Activated CD8-positive, alpha-beta memory T cell treated with anti-CD3 and anti-CD28 coated beads, Interleukin-2, amount 10 ng/mL, durations not matched to agents 7 days and 5 days (primary cell): ENCODE data around the gene CRTAP. TPM values are rescaled to one million over a fixed set of nuclear protein-coding genes. Genes with fewer than 3 reads are reported as not detected.
"Not testable (repeated sequence)": the region's sequence is repeated elsewhere in the genome, so short reads cannot be mapped to it uniquely, and the experiment has no call there.

Source experiments
- ATAC-seq: fragments of 150-1000 bp; cut with Tn5 transposase; one replicate; pipeline ENCODE4 v1.10.0; 2021; ENCODE audit warnings: moderate library complexity
- CTCF ChIA-PET: fragments of 350-600 bp; sonication (Branson Sonifier 250); formaldehyde crosslinking; loops from one replicate; lab custom pipeline; 2021; ENCODE audit warnings: antibody characterized with exemption; lab: Charles Lee
- DNase-seq: peaks from one replicate; pipeline ENCODE4 v3.0.0-alpha.2; 2020
- H3K27ac Mint-ChIP-seq: one replicate; pipeline ENCODE4 v1.8.0; 2021; ENCODE audit warnings: mild to moderate bottlenecking, mixed read lengths
- H3K27me3 Mint-ChIP-seq: one replicate; pipeline ENCODE4 v1.8.0; 2021; ENCODE audit warnings: mixed read lengths
- H3K36me3 Mint-ChIP-seq: one replicate; pipeline ENCODE4 v1.8.0; 2021; ENCODE audit warnings: mild to moderate bottlenecking, mixed read lengths
- H3K4me1 Mint-ChIP-seq: one replicate; pipeline ENCODE4 v1.8.0; 2021; ENCODE audit warnings: mixed read lengths
- H3K4me3 Mint-ChIP-seq: one replicate; pipeline ENCODE4 v1.8.0; 2021; ENCODE audit warnings: mild to moderate bottlenecking, moderate library complexity, mixed read lengths
- H3K9me3 Mint-ChIP-seq: one replicate; pipeline ENCODE4 v1.8.0; 2022; ENCODE audit warnings: low read depth, mixed read lengths
- total RNA-seq, 2 experiments: library from RNA; stranded (reverse); gene quantifications; one replicate each; pipeline ENCODE4 v1.2.3, GENCODE V29; 2021

The CRTAP gene
- total RNA-seq, 2 experiments from 2014 or later = 28.0 to 40.3 TPM

GRCh38 chr3:33131331-33132018, 17.7 kb downstream of the CRTAP start:
- H3K36me3 Mint-ChIP-seq = peaks cover 17% of the 10 kb centered on the region
- ATAC-seq = peak; percentile 73
- peaks cover 6% of the 10 kb centered on the region for H3K4me1 Mint-ChIP-seq
- H3K4me3 Mint-ChIP-seq = no peak overlapping the region
- no peak overlapping the region for H3K27ac Mint-ChIP-seq
- H3K9me3 Mint-ChIP-seq = no peaks in the 10 kb centered on the region
- no peaks in the 10 kb centered on the region for H3K27me3 Mint-ChIP-seq
- peak; percentile 54 for DNase-seq
- CTCF ChIA-PET = interaction anchor here (0.7 to 9.1 kb wide), 36 partner anchors 9 to 669 kb away, joined by 3 to 80 read pairs (median 4); partner anchors contain the start of genes CRTAP and PDCD6IP

- CTCF ChIA-PET = interaction anchor here (0.8 to 9.1 kb wide), 32 partner anchors 8 to 667 kb away, joined by 3 to 80 read pairs (median 5); partner anchors contain the start of genes CRTAP and PDCD6IP
- Mint-ChIP-seq H3K27ac (no peak overlapping the region), H3K27me3 (no peaks in the 10 kb centered on the region), H3K36me3 (peaks cover 18% of the 10 kb centered on the region), H3K4me3 (no peak overlapping the region), H3K4me1 (peaks cover 6% of the 10 kb centered on the region), H3K9me3 (no peaks in the 10 kb centered on the region)
- DNase-seq = no peak
- ATAC-seq = no peak
These were observed 18.2 kb downstream of the CRTAP start for GRCh38 chr3:33132019-33132360.

- ATAC-seq (peak; percentile 39), DNase-seq (no peak)
- Mint-ChIP-seq H3K27ac (peak overlapping the region; percentile 24), H3K27me3 (no peaks in the 10 kb centered on the region), H3K9me3 (no peaks in the 10 kb centered on the region), H3K4me1 (peaks cover 6% of the 10 kb centered on the region), H3K4me3 (no peak overlapping the region), H3K36me3 (peaks cover 22% of the 10 kb centered on the region)
- CTCF ChIA-PET = interaction anchor here (0.8 to 9.1 kb wide), 2 partner anchors 238 to 653 kb away, joined by 3 to 80 read pairs; no protein-coding TSS in a partner anchor
These were observed 20.3 kb downstream of the CRTAP start for GRCh38 chr3:33134026-33134625.

GRCh38 chr3:33137691-33138090, 23.9 kb downstream of the CRTAP start:
- Mint-ChIP-seq H3K36me3 (peaks cover 25% of the 10 kb centered on the region), H3K4me1 (peaks cover 6% of the 10 kb centered on the region), H3K4me3 (no peak overlapping the region), H3K27ac (no peak overlapping the region), H3K27me3 (no peaks in the 10 kb centered on the region), H3K9me3 (no peaks in the 10 kb centered on the region)
- DNase-seq = no peak
- no peak for ATAC-seq
- CTCF ChIA-PET = interaction anchor here (0.5 kb wide), 1 partner anchor 648 kb away, joined by 3 read pairs; no protein-coding TSS in a partner anchor

GRCh38 chr3:33139006-33139623, 25.3 kb downstream of the CRTAP start:
- H3K27me3 Mint-ChIP-seq, H3K27ac Mint-ChIP-seq, H3K4me3 Mint-ChIP-seq, H3K4me1 Mint-ChIP-seq, ATAC-seq, DNase-seq, CTCF ChIA-PET, H3K9me3 Mint-ChIP-seq: not testable (repeated sequence)
- H3K36me3 Mint-ChIP-seq = peaks cover 23% of the 10 kb centered on the region

- H3K27me3 Mint-ChIP-seq = no peaks in the 10 kb centered on the region
- no peak for DNase-seq
- H3K4me3 Mint-ChIP-seq = no peak overlapping the region
- no peaks in the 10 kb centered on the region for H3K4me1 Mint-ChIP-seq
- no peak overlapping the region for H3K27ac Mint-ChIP-seq
- no peak for ATAC-seq
- no peaks in the 10 kb centered on the region for H3K9me3 Mint-ChIP-seq
- H3K36me3 Mint-ChIP-seq = peaks cover 20% of the 10 kb centered on the region
- CTCF ChIA-PET = interaction anchor here (1.1 kb wide), 1 partner anchor 9 kb away, joined by 3 read pairs; no protein-coding TSS in a partner anchor
These were observed 26.2 kb downstream of the CRTAP start for GRCh38 chr3:33139996-33140395.

- CTCF ChIA-PET = interaction anchor here (0.7 to 1.5 kb wide), 3 partner anchors 9 to 646 kb away, joined by 3 to 7 read pairs (median 3); no protein-coding TSS in a partner anchor
- no peak for ATAC-seq
- peaks cover 15% of the 10 kb centered on the region for H3K36me3 Mint-ChIP-seq
These were observed 27.2 kb downstream of the CRTAP start for GRCh38 chr3:33141006-33141405.

GRCh38 chr3:33144433-33144832, 30.6 kb downstream of the CRTAP start:
- no peak overlapping the region for H3K27ac Mint-ChIP-seq

More at GRCh38 chr3:33141006-33141405, 27.2 kb downstream of the CRTAP start:
- Mint-ChIP-seq H3K27me3 (no peaks in the 10 kb centered on the region), H3K9me3 (no peaks in the 10 kb centered on the region), H3K27ac (no peak overlapping the region), H3K4me1 (no peaks in the 10 kb centered on the region), H3K4me3 (no peak overlapping the region)
- no peak for DNase-seq

GRCh38 chr3:33145221-33145900, 31.5 kb downstream of the CRTAP start:
- Mint-ChIP-seq H3K27ac (no peak overlapping the region), H3K36me3 (peaks cover 5% of the 10 kb centered on the region), H3K27me3 (no peaks in the 10 kb centered on the region), H3K4me3 (no peak overlapping the region), H3K9me3 (no peaks in the 10 kb centered on the region), H3K4me1 (no peaks in the 10 kb centered on the region)
- CTCF ChIA-PET = no interaction called here
- no peak for DNase-seq
- ATAC-seq = no peak

More at GRCh38 chr3:33144433-33144832, 30.6 kb downstream of the CRTAP start:
- Mint-ChIP-seq H3K36me3 (peaks cover 5% of the 10 kb centered on the region), H3K4me1 (no peaks in the 10 kb centered on the region), H3K4me3 (no peak overlapping the region), H3K9me3 (no peaks in the 10 kb centered on the region), H3K27me3 (no peaks in the 10 kb centered on the region)
- CTCF ChIA-PET = interaction anchor here (0.8 to 1.4 kb wide), 5 partner anchors 10 to 229 kb away, joined by 3 to 4 read pairs (median 3); no protein-coding TSS in a partner anchor
- peak; percentile 45 for DNase-seq
- no peak for ATAC-seq

GRCh38 chr3:33145901-33146580, 32.2 kb downstream of the CRTAP start:
- Mint-ChIP-seq H3K9me3 (no peaks in the 10 kb centered on the region), H3K4me1 (no peaks in the 10 kb centered on the region), H3K27ac (no peak overlapping the region), H3K27me3 (no peaks in the 10 kb centered on the region), H3K4me3 (no peak overlapping the region), H3K36me3 (peaks cover 5% of the 10 kb centered on the region)
- DNase-seq = no peak
- no peak for ATAC-seq
- CTCF ChIA-PET = no interaction called here

- H3K9me3 Mint-ChIP-seq = no peaks in the 10 kb centered on the region
- no peak for DNase-seq
- CTCF ChIA-PET = no interaction called here
- no peak overlapping the region for H3K4me3 Mint-ChIP-seq
- H3K27me3 Mint-ChIP-seq = no peaks in the 10 kb centered on the region
- H3K4me1 Mint-ChIP-seq = no peaks in the 10 kb centered on the region
- ATAC-seq = no peak
- H3K36me3 Mint-ChIP-seq = peaks cover 5% of the 10 kb centered on the region
- H3K27ac Mint-ChIP-seq = no peak overlapping the region
These were observed 33.1 kb downstream of the CRTAP start for GRCh38 chr3:33146791-33147445.

- CTCF ChIA-PET = interaction anchor here (1.1 kb wide), 1 partner anchor 18 kb away, joined by 5 read pairs; no protein-coding TSS in a partner anchor
These were observed 35.5 kb downstream of the CRTAP start for GRCh38 chr3:33149342-33149741.

More at GRCh38 chr3:33149342-33149741, 35.5 kb downstream of the CRTAP start:
- DNase-seq (no peak), ATAC-seq (no peak)
- Mint-ChIP-seq H3K4me3 (no peak overlapping the region), H3K27ac (no peak overlapping the region), H3K36me3 (no peaks in the 10 kb centered on the region), H3K4me1 (no peaks in the 10 kb centered on the region), H3K9me3 (no peaks in the 10 kb centered on the region), H3K27me3 (peaks cover 3% of the 10 kb centered on the region)
